HepG2 (cell line): ENCODE results near the gene CYP27B1. TPM values are rescaled to one million over a fixed set of nuclear protein-coding genes. Genes with fewer than 3 reads are reported as not detected.

ENCODE experiments used
- ATAC-seq: fragments of 200-7000 bp; cut with Tn5 transposase; 3 replicates; pipeline ENCODE4 v1.9.1; 2020; ENCODE audit warnings: mild to moderate bottlenecking, moderate library complexity
- Bru-seq: library from RNA; stranded (reverse); fragments of 400-500 nt; gene quantifications from one replicate; lab custom pipeline; 2021; lab: Mats Ljungman, UMichigan
- BruChase-seq, 2 experiments: library from RNA; stranded (reverse); fragments of 400-500 nt; gene quantifications; one replicate each; lab custom pipeline; 2021; lab: Mats Ljungman, UMichigan
- BruUV-seq: library from RNA; stranded (reverse); fragments of 400-500 nt; replicated peaks from 2 replicates; lab custom pipeline; 2021; lab: Mats Ljungman, UMichigan
- CTCF ChIA-PET: fragments of 300-600 bp; formaldehyde crosslinking; extraction: SDS; loops from one replicate; lab custom pipeline; 2021; ENCODE audit warnings: low total read pairs, inconsistent platforms, low intra/inter-chr PET ratio; lab: Yijun Ruan, JAX
- POLR2A ChIA-PET: fragments of 350-600 bp; sonication (Branson Sonifier 250); formaldehyde crosslinking; loops from one replicate; lab custom pipeline; 2020; ENCODE audit warnings: antibody characterized with exemption, inconsistent platforms; lab: Yijun Ruan, JAX
- DNase-seq: peaks from one replicate; pipeline ENCODE4 v3.0.0-alpha.2; 2015; ENCODE audit warnings: low spot score
- FAIRE-seq: peaks from 3 replicates; lab custom pipeline; 2011; peaks lifted over from hg19 to GRCh38; lab: Jason Lieb, UNC
- H2AFZ ChIP-seq: one replicate; pipeline ENCODE4 v1.6.1; 2011; ENCODE audit warnings: low read length, inconsistent platforms
- H3K27ac ChIP-seq: fragments of 300-600 bp; 3 replicates; pipeline ENCODE4 v1.8.0; 2011; ENCODE audit warnings: mixed run types, mild to moderate bottlenecking, mixed read lengths, low read length, inconsistent platforms; ENCODE audit not compliant: insufficient read depth; ENCODE audit errors: extremely low read length
- H3K27me3 ChIP-seq, 2 experiments: fragments of 200-600 bp in 1 of 2; 2 replicates in 1 of 2; 3 replicates in 1 of 2; pipeline versions ENCODE4 v1.6.0 to v1.8.0; 2011; ENCODE audit warnings: low read length in 2 of 2, mild to moderate bottlenecking in 2 of 2, moderate library complexity in 2 of 2, inconsistent platforms in 1 of 2; ENCODE audit not compliant: insufficient read depth in 2 of 2, control insufficient read depth in 1 of 2
- H3K36me3 ChIP-seq, 2 experiments: fragments of 200-600 bp in 1 of 2; replicated peaks in 1 of 2; 2 replicates in 1 of 2; 3 replicates in 1 of 2; pipeline versions ENCODE4 v1.5.1 to v1.8.0; 2011; ENCODE audit warnings: low read length in 2 of 2, inconsistent platforms in 1 of 2; ENCODE audit not compliant: insufficient read depth in 2 of 2, control insufficient read depth in 1 of 2
- H3K4me1 ChIP-seq: 2 replicates; pipeline ENCODE4 v1.5.1; 2012; ENCODE audit warnings: low read length, inconsistent platforms; ENCODE audit not compliant: insufficient read depth
- H3K4me2 ChIP-seq: 2 replicates; pipeline ENCODE4 v1.6.0; 2011; ENCODE audit warnings: low read depth, low read length, inconsistent platforms
- H3K4me3 ChIP-seq, 3 experiments: fragments of 200-600 bp in 1 of 3; sonication (generic), shearing (Covaris generic) in 1 of 3; replicated peaks in 1 of 3; 2 replicates each; pipeline ENCODE4 v1.5.1; 2011 to 2016; ENCODE audit warnings: low read length in 3 of 3, inconsistent platforms in 2 of 3, low read depth in 2 of 3, mild to moderate bottlenecking in 2 of 3, control low read depth in 1 of 3, mixed read lengths in 1 of 3; ENCODE audit not compliant: insufficient read depth in 1 of 3
- H3K79me2 ChIP-seq: one replicate; pipeline ENCODE4 v1.6.1; 2011; ENCODE audit warnings: low read length, inconsistent platforms; ENCODE audit not compliant: insufficient read depth
- H3K9ac ChIP-seq: 2 replicates; pipeline ENCODE4 v1.6.0; 2011; ENCODE audit warnings: mild to moderate bottlenecking, low read depth, low read length, inconsistent platforms; ENCODE audit not compliant: insufficient read depth
- H3K9me3 ChIP-seq: 2 replicates; pipeline ENCODE4 v1.5.1; 2012; ENCODE audit warnings: mild to moderate bottlenecking, low read length
- H4K20me1 ChIP-seq: 2 replicates; pipeline ENCODE4 v1.6.0; 2011; ENCODE audit warnings: inconsistent platforms, mild to moderate bottlenecking, low read length, moderate library complexity; ENCODE audit not compliant: insufficient read depth
- AGO2 ChIP-seq: fragments of 200-400 bp; formaldehyde crosslinking; optimal IDR thresholded peaks from 2 replicates; pipeline ENCODE3; 2017; ENCODE audit warnings: mild to moderate bottlenecking, low read depth, low read length, moderate library complexity
- POLR2G ChIP-seq: fragments of 200-400 bp; formaldehyde crosslinking; IDR thresholded peaks from 2 replicates; pipeline ENCODE4 v1.6.1; 2018; ENCODE audit warnings: mild to moderate bottlenecking, low read depth, low read length, moderate library complexity
- ZBTB21 ChIP-seq: sonication (generic); formaldehyde crosslinking; IDR thresholded peaks from 2 replicates; pipeline ENCODE4 v1.4.0; 2020; ENCODE audit warnings: missing genetic modification reagents
- ZNF607 ChIP-seq: sonication (generic); formaldehyde crosslinking; IDR thresholded peaks from 2 replicates; pipeline ENCODE4 v1.5.1; 2020; ENCODE audit warnings: missing genetic modification reagents, mild to moderate bottlenecking, borderline replicate concordance
- WGBS: methylation state at CpG from one replicate; pipeline ENCODE4 v1.1.6; 2017; ENCODE audit warnings: low lambda C conversion rate; 5-methylcytosine and 5-hydroxymethylcytosine counted together
- in situ Hi-C: cut with HindIII; loops from 2 replicates; pipeline ENCODE4 v1.10.0; 2017; ENCODE audit warnings: low pct_unique_long_range_greater_than_20kb; ENCODE audit not compliant: extremely low pct_ligation_motif_present
- intact Hi-C: fragments of 100-400 bp; cut with micrococcal nuclease; formaldehyde crosslinking; loops from one replicate; pipeline ENCODE4 v1.10.0; 2022; ENCODE audit not compliant: unreplicated experiment
- long read RNA-seq, 2 experiments: library from RNA in 1 of 2; library from polyadenylated mRNA in 1 of 2; stranded (forward) in 1 of 2; unstranded in 1 of 2; transcript quantifications; one replicate each; pipeline ENCODE4 v2.0.0, GENCODE V29; 2019 to 2022
- polyA minus RNA-seq, 3 experiments: library from RNA; depleted of rRNA, polyadenylated mRNA; stranded (reverse); fragments of >200 nt; gene quantifications; 2 replicates each; pipeline ENCODE4 v1.2.3, GENCODE V29; 2011; ENCODE audit warnings: low replicate concordance in 1 of 3
- polyA plus RNA-seq, 8 experiments: library from polyadenylated mRNA; depleted of rRNA in 3 of 8; stranded (reverse) in 7 of 8; unstranded in 1 of 8; fragments of >200 nt; fragmentation: Illumina TruSeq in 4 of 8; extraction: Trizol in 4 of 8; gene quantifications; 2 replicates each; pipeline versions ENCODE4 v1.2.1 to v1.2.3, GENCODE V29; 2011 to 2016; ENCODE audit warnings: low read depth in 4 of 8, missing spikeins in 1 of 8, mixed read lengths in 1 of 8; ENCODE audit not compliant: insufficient read depth in 1 of 8
- total RNA-seq, 5 experiments: library from RNA; depleted of rRNA; stranded (reverse); fragments of >200 nt; fragmentation: Illumina TruSeq; extraction: Trizol; gene quantifications; 2 replicates each; pipeline ENCODE4 v1.2.3, GENCODE V29; 2016; ENCODE audit warnings: low read depth in 1 of 5

CYP27B1 gene
- total RNA-seq (2016; rRNA removed; fragmentation: Illumina TruSeq; extraction: Trizol): 0.97 and 2.3 TPM in 2 replicates
- 0.51 and 0.53 TPM in 2 replicates for total RNA-seq (2016; cell fraction: cytosol; rRNA removed; fragmentation: Illumina TruSeq; extraction: Trizol; ENCODE audit: low read depth)
- 0.70 and 2.8 TPM in 2 replicates for total RNA-seq (2016; cell fraction: insoluble cytoplasmic fraction; rRNA removed; fragmentation: Illumina TruSeq; extraction: Trizol)
- total RNA-seq (2016; cell fraction: membrane; rRNA removed; fragmentation: Illumina TruSeq; extraction: Trizol): 0.79 and 0.83 TPM in 2 replicates
- total RNA-seq (2016; cell fraction: nucleus; rRNA removed; fragmentation: Illumina TruSeq; extraction: Trizol): 4.1 and 5.2 TPM in 2 replicates
- 3.0 and 3.4 TPM in 2 replicates for polyA plus RNA-seq (2011; rRNA removed)
- 0.86 and 1.2 TPM in 2 replicates for polyA plus RNA-seq (2011; cell fraction: cytosol; rRNA removed)
- 19.6 and 23.7 TPM in 2 replicates for polyA plus RNA-seq (2011; cell fraction: nucleus; rRNA removed)
- polyA plus RNA-seq (2012): 1.4 and 2.3 TPM in 2 replicates
- polyA plus RNA-seq (2016; cell fraction: cytosol; fragmentation: Illumina TruSeq; extraction: Trizol; ENCODE audit: low read depth): 0.29 and 0.36 TPM in 2 replicates
- polyA plus RNA-seq (2016; cell fraction: insoluble cytoplasmic fraction; fragmentation: Illumina TruSeq; extraction: Trizol; ENCODE audit: low read depth): 1.1 and 1.2 TPM in 2 replicates
- polyA plus RNA-seq (2016; cell fraction: membrane; fragmentation: Illumina TruSeq; extraction: Trizol; ENCODE audit: low read depth): 0.59 and 0.77 TPM in 2 replicates
- 6.9 and 9.0 TPM in 2 replicates for polyA plus RNA-seq (2016; cell fraction: nucleus; fragmentation: Illumina TruSeq; extraction: Trizol; ENCODE audit: insufficient read depth, low read depth)
- 5.9 and 7.2 TPM in 2 replicates for polyA minus RNA-seq (2011; rRNA and poly(A)+ RNA removed; ENCODE audit: low replicate concordance)
- polyA minus RNA-seq (2011; cell fraction: cytosol; rRNA and poly(A)+ RNA removed): 0.40 and 1.9 TPM in 2 replicates
- 15.7 and 19.3 TPM in 2 replicates for polyA minus RNA-seq (2011; cell fraction: nucleus; rRNA and poly(A)+ RNA removed)
- percentile 64 among the genes with signal in this experiment for Bru-seq, nascent RNA
- percentile 74 among the genes with signal in this experiment for BruChase-seq, experiment 1, labeled RNA remaining after a 6-hour chase
- BruChase-seq, experiment 2, labeled RNA remaining after a 2-hour chase: percentile 75 among the genes with signal in this experiment
- long read RNA-seq, experiment 1: 0 reads
- long read RNA-seq, experiment 2, partial matches to known transcripts: 10 of 14 reads
- long read RNA-seq, experiment 2, other reads (novel, unspliced or antisense): 4 of 14 reads

- WGBS: 88% methylated on average over 30 of the region's 38 CpGs
- Histone ChIP-seq H3K4me3 (peak within 1 kb of the TSS; percentile 53 to 78 (median 60); a peak in 5 of 6 replicates), H2AFZ (no peak within 1 kb of the TSS), H3K79me2 (peaks cover 13% of the 10 kb centered on the region), H3K4me2 (peak within 1 kb of the TSS; percentile 95), H3K9ac (peak within 1 kb of the TSS; percentile 50; the same call in 1 of the 2 replicates), H3K27ac (no peak within 1 kb of the TSS), H3K27me3 (peaks cover 0 to 6% of the 10 kb centered on the region in 2 experiments; a peak in 2 of 5 replicates), H3K9me3 (no peaks in the 10 kb centered on the region), H3K4me1 (peaks cover 38% of the 10 kb centered on the region), H4K20me1 (no peaks in the 10 kb centered on the region), H3K36me3 (peaks cover 14 to 18% of the 10 kb centered on the region in 2 experiments)
- intact Hi-C loops (no loop called here), in situ Hi-C loops (no loop called here)
- DNase-seq (no peak), ATAC-seq (no peak), FAIRE-seq (no peak)
- TF ChIP-seq POLR2G (0 out of 2 replicates have a peak, but pooled peaks have one; percentile 37), ZNF607 (CRISPR knock-in tag) (no peak), ZBTB21 (CRISPR knock-in tag) (no peak), AGO2 (peak; percentile 81)
- ChIA-PET CTCF (no interaction called here), POLR2A (interaction anchor here (2.0 kb wide), 1 partner anchor 10 kb away, joined by 9 read pairs; no protein-coding TSS in a partner anchor)
- no TSS peak for BruUV-seq
These were observed at the start of gene CYP27B1 for GRCh38 chr12:57766464-57767304. Gene CYP27B1, minus strand, starts transcription at chr12:57767078. Its CDS starts 37 bp downstream, at chr12:57767041.
